HAP-1 (cell line): ENCODE results near the gene METTL5.
A peak's percentile ranks its signal among the peaks of the same experiment; 100 is the strongest.
"Not testable (repeated sequence)": the region's sequence is repeated elsewhere in the genome, so short reads cannot be mapped to it uniquely, and the experiment has no call there.

Source experiments
- DNase-seq, 2 experiments: peaks; one replicate each; pipeline ENCODE4 v3.0.0-alpha.2; 2016 to 2020; ENCODE audit warnings: low spot score in 2 of 2
- H3K27me3 ChIP-seq: fragments of 250-450 bp; sonication (Bioruptor Pico); 2 replicates; pipeline ENCODE4 v1.5.1; 2020; ENCODE audit warnings: low read depth, mild to moderate bottlenecking, moderate library complexity
- H3K36me3 ChIP-seq: fragments of 250-450 bp; sonication (Bioruptor Pico); replicated peaks from 2 replicates; pipeline ENCODE4 v1.5.1; 2020; ENCODE audit warnings: mild to moderate bottlenecking
- H3K4me1 ChIP-seq: fragments of 250-450 bp; sonication (Bioruptor Pico); 2 replicates; pipeline ENCODE4 v1.5.1; 2020; ENCODE audit warnings: mild to moderate bottlenecking
- H3K4me3 ChIP-seq: fragments of 250-450 bp; sonication (Bioruptor Pico); 2 replicates; pipeline ENCODE4 v1.5.1; 2020; ENCODE audit warnings: mild to moderate bottlenecking, moderate library complexity
- H3K9me3 ChIP-seq: fragments of 250-450 bp; sonication (Bioruptor Pico); 2 replicates; pipeline ENCODE4 v1.5.1; 2020; ENCODE audit warnings: mild to moderate bottlenecking, moderate library complexity
- in situ Hi-C: fragments of 300-500 bp; cut with MboI; formaldehyde crosslinking; loops from 3 replicates; pipeline ENCODE4 v1.14.3; 2020; ENCODE audit warnings: low sequenced_read_pairs, inconsistent platforms, mixed read lengths

The METTL5 gene

GRCh38 chr2:169820101-169820500 lies 4.6 kb downstream of the METTL5 start:
- in situ Hi-C loops: loop anchor here (10.0 kb wide), 1 partner anchor 105 kb away; no protein-coding TSS in a partner anchor
- not testable (repeated sequence) for H3K9me3 ChIP-seq, H3K27me3 ChIP-seq, DNase-seq, H3K4me3 ChIP-seq
- Histone ChIP-seq H3K36me3 (peaks cover 57% of the 10 kb centered on the region), H3K4me1 (peaks cover 34% of the 10 kb centered on the region)

- H3K36me3 ChIP-seq: peaks cover 60% of the 10 kb centered on the region
Measured at GRCh38 chr2:169819106-169819505, 5.6 kb downstream of the METTL5 start.

DNA sequence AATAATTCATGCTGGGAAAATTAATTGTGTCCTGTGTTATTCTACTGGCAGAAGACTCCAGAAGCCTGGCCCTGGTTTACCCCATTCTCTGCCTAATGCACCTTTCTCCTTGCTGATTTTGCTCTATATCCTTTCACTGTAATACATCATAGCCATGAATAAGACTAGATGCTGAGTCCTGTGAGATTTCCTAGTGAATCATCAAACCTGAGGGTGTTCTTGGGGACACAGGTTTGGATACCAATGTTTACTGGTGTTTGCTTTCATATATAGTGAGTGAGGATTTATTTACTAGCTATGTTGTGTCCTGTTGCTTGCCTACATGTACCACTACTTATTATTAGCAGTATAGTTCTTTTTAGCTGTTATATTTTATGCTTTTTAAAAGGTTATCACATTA lies 6.5 kb downstream of the METTL5 start:
- no peaks in the 10 kb centered on the region for H3K27me3 ChIP-seq
- peaks cover 26% of the 10 kb centered on the region for H3K4me1 ChIP-seq
- in situ Hi-C loops: no loop called here
- DNase-seq: no peak
- H3K9me3 ChIP-seq: 0 out of 2 replicates have a peak, but pooled peaks cover 2% of the 10 kb centered on the region
- H3K36me3 ChIP-seq: peaks cover 67% of the 10 kb centered on the region
- no peak overlapping the region for H3K4me3 ChIP-seq

More at GRCh38 chr2:169819106-169819505, 5.6 kb downstream of the METTL5 start:
- H3K4me1 ChIP-seq: peaks cover 32% of the 10 kb centered on the region
- no peak overlapping the region for H3K4me3 ChIP-seq
- in situ Hi-C loops: no loop called here
- DNase-seq: peak; percentile 47 to 53
- H3K9me3 ChIP-seq: 0 out of 2 replicates have a peak, but pooled peaks cover 2% of the 10 kb centered on the region
- H3K27me3 ChIP-seq: no peaks in the 10 kb centered on the region

- peaks cover 65% of the 10 kb centered on the region for H3K36me3 ChIP-seq
- peaks cover 18% of the 10 kb centered on the region for H3K4me1 ChIP-seq
- H3K9me3 ChIP-seq, DNase-seq, H3K27me3 ChIP-seq, H3K4me3 ChIP-seq, in situ Hi-C loops: not testable (repeated sequence)
Measured at GRCh38 chr2:169817369-169817768, 7.3 kb downstream of the METTL5 start.

DNA sequence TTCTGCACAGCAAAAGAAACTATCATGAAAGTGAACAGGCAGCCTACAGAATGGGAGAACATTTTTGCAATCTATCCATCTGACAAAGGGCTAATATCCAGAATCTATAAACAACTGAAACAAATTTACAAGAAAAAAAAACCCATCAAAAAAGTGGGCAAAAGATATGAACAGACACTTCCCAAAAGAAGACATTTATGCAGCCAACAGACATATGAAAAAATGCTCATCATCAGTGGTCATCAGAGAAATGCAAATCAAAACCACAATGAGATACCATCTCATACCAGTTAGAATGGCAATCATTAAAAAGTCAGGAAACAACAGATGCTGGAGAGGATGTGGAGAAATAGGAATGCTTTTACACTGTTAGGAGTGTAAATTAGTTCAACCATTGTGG lies 7.7 kb downstream of the METTL5 start:
- H3K4me3 ChIP-seq, DNase-seq, H3K9me3 ChIP-seq, in situ Hi-C loops, H3K27me3 ChIP-seq: not testable (repeated sequence)
- Histone ChIP-seq H3K36me3 (peaks cover 68% of the 10 kb centered on the region), H3K4me1 (peaks cover 15% of the 10 kb centered on the region)

GRCh38 chr2:169815849-169816248 lies 8.9 kb downstream of the METTL5 start:
- Histone ChIP-seq H3K9me3 (0 out of 2 replicates have a peak, but pooled peaks cover 2% of the 10 kb centered on the region), H3K36me3 (peaks cover 73% of the 10 kb centered on the region), H3K27me3 (no peaks in the 10 kb centered on the region), H3K4me3 (no peak overlapping the region), H3K4me1 (peaks cover 25% of the 10 kb centered on the region)
- in situ Hi-C loops: no loop called here
- DNase-seq: no peak

GRCh38 chr2:169808221-169808620 lies 16.5 kb downstream of the METTL5 start:
- no peak for DNase-seq
- H3K27me3 ChIP-seq: no peaks in the 10 kb centered on the region
- H3K36me3 ChIP-seq: peaks cover 84% of the 10 kb centered on the region
- H3K9me3 ChIP-seq: no peaks in the 10 kb centered on the region
- peaks cover 14% of the 10 kb centered on the region for H3K4me1 ChIP-seq
- no peak overlapping the region for H3K4me3 ChIP-seq
- in situ Hi-C loops: no loop called here

DNA sequence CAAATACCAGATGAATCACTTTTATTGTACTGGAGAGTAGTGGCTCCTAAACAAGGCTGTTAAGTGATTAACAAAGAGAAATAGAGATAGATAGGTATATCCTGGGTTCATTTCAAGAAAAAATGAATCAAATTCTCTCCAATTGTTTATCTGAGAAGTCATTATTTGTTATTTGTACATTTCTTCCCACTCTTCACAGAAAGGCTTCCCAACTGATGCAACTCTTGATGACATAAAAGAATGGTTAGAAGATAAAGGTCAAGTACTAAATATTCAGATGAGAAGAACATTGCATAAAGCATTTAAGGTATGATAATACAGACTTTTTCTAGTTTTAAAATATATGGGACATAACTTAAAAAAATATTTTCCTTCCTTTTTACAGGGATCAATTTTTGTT lies 18.1 kb downstream of the METTL5 start:
- Histone ChIP-seq H3K36me3 (peaks cover 70% of the 10 kb centered on the region), H3K27me3 (no peaks in the 10 kb centered on the region), H3K4me1 (peaks cover 12% of the 10 kb centered on the region), H3K9me3 (no peaks in the 10 kb centered on the region), H3K4me3 (no peak overlapping the region)
- in situ Hi-C loops: no loop called here
- DNase-seq: no peak

GRCh38 chr2:169803480-169803879 lies 21.2 kb downstream of the METTL5 start:
- no peaks in the 10 kb centered on the region for H3K9me3 ChIP-seq
- H3K4me1 ChIP-seq: peaks cover 11% of the 10 kb centered on the region
- DNase-seq: no peak
- H3K36me3 ChIP-seq: peaks cover 48% of the 10 kb centered on the region
- in situ Hi-C loops: no loop called here
- no peak overlapping the region for H3K4me3 ChIP-seq
- no peaks in the 10 kb centered on the region for H3K27me3 ChIP-seq

GRCh38 chr2:169798718-169799592 lies 25.8 kb downstream of the METTL5 start, which contains the start of gene SSB:
Gene SSB, plus strand, starts transcription at chr2:169798871. Its CDS starts 2,090 bp downstream, at chr2:169800961.
- H3K27me3 ChIP-seq: no peaks in the 10 kb centered on the region
- in situ Hi-C loops: no loop called here

GRCh38 chr2:169798397-169798717 lies 26.3 kb downstream of the METTL5 start:
- H3K36me3 ChIP-seq: peaks cover 6% of the 10 kb centered on the region
- H3K4me1 ChIP-seq: peaks cover 11% of the 10 kb centered on the region
- H3K4me3 ChIP-seq: peak overlapping the region; percentile 76
- H3K9me3 ChIP-seq: no peaks in the 10 kb centered on the region
- in situ Hi-C loops: no loop called here
- no peaks in the 10 kb centered on the region for H3K27me3 ChIP-seq
- no peak for DNase-seq

More at GRCh38 chr2:169798718-169799592, 25.8 kb downstream of the METTL5 start, which contains the start of gene SSB:
- Histone ChIP-seq H3K4me1 (peaks cover 11% of the 10 kb centered on the region), H3K4me3 (peak within 1 kb of the TSS; percentile 76), H3K9me3 (no peaks in the 10 kb centered on the region), H3K36me3 (peaks cover 6% of the 10 kb centered on the region)
- peak; percentile 91 to 96 for DNase-seq

DNA sequence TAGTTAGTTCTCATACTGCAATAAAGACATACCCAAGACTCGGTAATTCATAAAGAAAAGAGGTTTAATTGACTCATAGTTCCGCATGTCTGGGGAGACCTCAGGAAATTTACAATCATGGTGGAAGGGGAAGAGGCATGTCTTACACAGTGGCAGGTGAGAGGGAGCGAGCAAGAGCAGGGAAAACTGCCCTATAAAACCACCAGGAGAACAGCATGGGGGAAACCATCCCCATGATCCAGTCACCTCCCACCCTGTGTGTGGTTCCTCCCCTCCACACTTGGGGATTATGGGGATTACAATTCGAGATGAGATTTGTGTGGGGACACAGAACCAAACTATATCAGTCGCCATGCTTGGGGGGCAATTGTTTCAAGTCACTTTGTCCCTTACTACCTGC lies 27.1 kb downstream of the METTL5 start:
- Histone ChIP-seq H3K27me3 (no peaks in the 10 kb centered on the region), H3K4me3 (no peak overlapping the region), H3K36me3 (peaks cover 6% of the 10 kb centered on the region), H3K4me1 (peaks cover 10% of the 10 kb centered on the region), H3K9me3 (no peaks in the 10 kb centered on the region)
- no peak for DNase-seq
- in situ Hi-C loops: no loop called here

- Histone ChIP-seq H3K4me3 (no peak overlapping the region), H3K36me3 (peaks cover 6% of the 10 kb centered on the region), H3K9me3 (no peaks in the 10 kb centered on the region), H3K27me3 (no peaks in the 10 kb centered on the region), H3K4me1 (peaks cover 9% of the 10 kb centered on the region)
- no peak for DNase-seq
- in situ Hi-C loops: no loop called here
Measured at GRCh38 chr2:169796441-169796840, 28.3 kb downstream of the METTL5 start.

DNA sequence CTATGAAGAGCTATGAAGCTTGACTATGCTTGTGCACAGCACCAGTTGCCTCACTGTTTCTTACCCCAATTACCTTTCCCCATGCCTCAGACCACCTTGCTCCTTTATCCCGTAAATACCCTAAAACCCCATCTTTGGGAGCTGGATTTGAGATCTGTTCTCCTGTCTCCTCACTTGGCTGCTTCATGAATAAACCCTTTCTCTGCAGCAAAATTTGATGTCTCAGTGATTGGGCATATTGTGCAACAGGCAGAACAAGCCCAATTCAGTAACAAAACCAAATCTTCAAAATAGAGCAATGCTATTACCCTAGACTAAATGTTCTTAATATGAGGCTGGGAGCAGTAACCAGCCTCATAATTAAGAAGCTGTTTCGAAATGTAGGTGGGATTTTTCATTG lies 29.5 kb downstream of the METTL5 start:
- in situ Hi-C loops: no loop called here
- Histone ChIP-seq H3K27me3 (no peaks in the 10 kb centered on the region), H3K9me3 (no peaks in the 10 kb centered on the region), H3K4me1 (peaks cover 4% of the 10 kb centered on the region), H3K4me3 (no peak overlapping the region), H3K36me3 (no peaks in the 10 kb centered on the region)
- DNase-seq: no peak
